COLO668 (cell line): Measurements from ENCODE around the gene SMIM43.
A peak's percentile ranks its signal among the peaks of the same experiment; 100 is the strongest.
"Not testable (repeated sequence)": the region's sequence is repeated elsewhere in the genome, so short reads cannot be mapped to it uniquely, and the experiment has no call there.

Experiments
- DNase-seq: peaks from one replicate; lab custom pipeline; 2025; ENCODE audit not compliant: unreplicated experiment; lab: John Stamatoyannopoulos, UW

Gene SMIM43

DNA sequence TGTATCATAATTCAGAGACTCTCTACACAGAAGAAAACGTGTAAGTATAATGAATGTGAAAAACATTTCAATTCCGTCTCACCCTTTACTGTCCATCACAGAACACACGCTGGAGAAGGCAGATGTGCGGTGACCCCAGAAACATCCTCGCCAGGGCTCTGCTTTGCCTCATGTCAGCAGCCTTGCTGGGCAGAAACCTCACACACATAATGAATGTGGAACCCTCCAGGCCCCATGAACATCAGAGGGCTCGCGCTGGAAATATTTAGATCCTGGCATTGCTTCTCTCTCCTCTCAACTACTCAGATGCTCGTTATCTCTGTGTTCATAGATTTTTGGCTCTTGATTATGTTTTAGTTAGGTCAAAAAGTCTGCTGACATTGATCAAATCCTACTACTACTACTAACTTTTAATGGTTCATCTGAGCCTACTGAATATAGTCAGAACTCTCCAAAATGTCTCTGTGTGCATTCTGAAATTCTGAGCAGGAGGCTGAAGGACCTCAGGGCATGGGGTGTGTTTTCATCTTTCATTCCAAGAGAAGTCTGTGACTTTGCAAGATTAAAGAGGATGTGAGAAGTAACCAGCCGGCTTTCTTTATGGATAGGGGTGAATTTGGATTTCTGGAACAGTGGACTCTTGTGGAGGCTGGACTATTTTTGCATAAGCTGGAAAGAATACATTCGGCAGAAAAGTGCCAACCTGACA, 27.0 kb downstream of the SMIM43 start:
- no peak for DNase-seq

DNA sequence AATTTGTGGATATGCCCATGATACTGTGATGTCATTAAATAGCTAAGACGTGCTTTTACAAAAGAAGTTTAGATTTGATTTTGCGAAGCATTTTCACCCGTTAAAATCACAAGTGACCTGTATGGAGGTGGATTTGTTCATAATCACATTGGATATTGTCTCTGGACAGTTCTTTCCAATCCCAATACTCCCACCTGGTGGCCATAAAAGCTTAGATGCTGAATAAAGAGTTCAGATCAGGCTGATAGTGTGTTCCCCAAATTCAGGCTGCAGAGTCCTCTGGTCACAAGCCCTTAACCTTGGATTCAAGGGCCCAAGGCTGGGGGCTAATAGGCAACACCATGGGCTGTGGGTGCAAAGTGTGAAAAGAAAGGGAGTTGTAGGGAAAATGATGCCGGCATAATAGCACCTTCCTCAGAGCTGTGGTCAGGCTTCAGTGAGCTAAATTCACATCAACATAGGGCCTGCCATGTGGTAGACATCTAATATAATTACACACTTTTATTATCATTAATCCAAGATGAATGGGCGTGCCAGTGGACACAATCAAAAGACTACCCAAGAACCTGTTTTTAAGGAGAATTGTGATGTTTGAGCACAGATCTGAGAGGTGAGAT, 28.1 kb downstream of the SMIM43 start:
- DNase-seq: peak; percentile 14

- no peak for DNase-seq
Observed at GRCh38 chr4:121734571-121734970, 30.4 kb downstream of the SMIM43 start.

DNA sequence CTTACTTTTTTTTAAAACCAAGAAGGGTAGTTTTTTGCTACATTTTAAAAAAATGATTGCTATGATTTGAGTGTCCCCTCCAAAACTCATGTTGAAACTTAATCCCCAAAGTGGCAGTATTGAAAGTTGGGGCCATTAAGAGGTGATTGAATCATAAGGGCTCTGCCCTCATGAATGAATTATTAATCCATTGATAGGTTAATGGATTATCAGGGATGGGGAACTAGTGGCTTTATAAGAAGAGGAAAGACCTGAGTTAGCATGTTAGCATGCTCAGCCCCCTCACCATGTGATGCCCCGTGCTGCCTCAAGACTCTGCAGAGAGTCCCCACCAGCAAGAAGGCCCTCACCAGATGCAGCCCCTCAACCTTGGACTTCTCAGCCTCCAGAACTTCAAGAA, 31.0 kb downstream of the SMIM43 start:
- DNase-seq: no peak

DNA sequence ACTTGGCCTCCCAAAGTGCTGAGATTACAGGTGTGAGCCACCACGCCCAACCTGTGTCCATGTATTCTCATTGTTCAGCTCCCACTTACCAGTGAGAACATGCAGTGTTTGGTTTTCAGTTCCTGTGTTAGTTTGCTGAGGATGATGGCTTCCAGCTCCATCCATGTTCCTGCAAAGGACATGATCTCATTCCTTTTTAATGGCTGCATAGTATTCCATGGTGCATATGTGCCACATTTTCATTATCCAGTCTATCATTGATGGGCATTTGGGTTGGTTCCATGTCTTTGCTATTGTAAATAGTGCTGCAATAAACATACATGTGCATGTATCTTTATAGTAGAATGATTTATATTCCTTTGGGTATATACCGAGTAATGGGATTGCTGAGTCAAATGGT, 35.2 kb downstream of the SMIM43 start:
- not testable (repeated sequence) for DNase-seq

- no peak for DNase-seq
Observed at GRCh38 chr4:121728798-121729226, 36.2 kb downstream of the SMIM43 start.

GRCh38 chr4:121728066-121728465, 36.9 kb downstream of the SMIM43 start:
- no peak for DNase-seq

DNA sequence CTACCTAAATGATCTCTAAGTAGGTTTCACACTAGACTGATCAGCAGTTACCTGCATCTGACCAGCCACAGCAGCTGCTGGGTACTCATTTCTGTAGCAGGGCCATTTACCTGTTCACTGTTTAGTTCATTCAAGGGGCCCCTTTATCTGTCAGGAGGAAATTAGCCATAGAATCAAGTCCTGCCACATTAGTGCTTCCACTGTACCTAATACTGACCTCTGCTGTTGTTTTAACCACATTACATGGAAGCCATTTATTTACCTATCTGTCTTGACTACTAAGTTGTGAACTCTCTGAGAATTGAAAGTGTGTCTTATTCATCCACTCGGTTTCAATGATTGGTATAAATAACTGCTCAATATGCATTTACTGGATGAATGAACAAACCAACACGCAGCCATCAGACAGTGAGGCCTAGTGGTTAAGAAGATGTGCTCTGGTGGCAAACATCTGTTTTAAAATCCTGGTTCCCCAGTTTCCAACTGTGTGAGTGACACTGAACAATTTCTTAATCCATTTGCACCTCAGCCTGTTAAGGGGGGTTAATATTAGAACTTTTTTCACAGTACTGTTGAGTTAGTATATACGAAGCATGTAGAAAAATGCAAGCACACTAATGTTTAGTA, 38.2 kb downstream of the SMIM43 start:
- DNase-seq: no peak

DNA sequence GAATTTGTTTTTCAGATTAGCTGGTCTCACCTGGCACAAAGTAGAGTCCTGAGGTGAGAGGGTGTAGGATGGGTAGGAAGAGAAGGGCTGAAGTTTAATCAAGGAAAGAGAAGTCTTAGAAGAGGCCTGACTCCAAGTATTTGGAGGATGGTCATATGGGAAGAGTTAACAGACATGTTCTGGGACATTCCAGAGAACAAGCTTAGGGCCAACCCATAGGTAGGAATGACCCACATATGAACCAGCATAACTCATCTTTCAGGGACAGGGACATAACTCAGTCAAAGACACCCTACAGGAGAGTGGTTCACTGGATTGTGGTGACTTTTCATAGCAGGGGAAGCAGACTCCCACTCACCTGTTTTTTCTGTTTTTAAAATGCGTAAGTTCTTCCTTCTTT, 40.3 kb downstream of the SMIM43 start:
- no peak for DNase-seq

DNA sequence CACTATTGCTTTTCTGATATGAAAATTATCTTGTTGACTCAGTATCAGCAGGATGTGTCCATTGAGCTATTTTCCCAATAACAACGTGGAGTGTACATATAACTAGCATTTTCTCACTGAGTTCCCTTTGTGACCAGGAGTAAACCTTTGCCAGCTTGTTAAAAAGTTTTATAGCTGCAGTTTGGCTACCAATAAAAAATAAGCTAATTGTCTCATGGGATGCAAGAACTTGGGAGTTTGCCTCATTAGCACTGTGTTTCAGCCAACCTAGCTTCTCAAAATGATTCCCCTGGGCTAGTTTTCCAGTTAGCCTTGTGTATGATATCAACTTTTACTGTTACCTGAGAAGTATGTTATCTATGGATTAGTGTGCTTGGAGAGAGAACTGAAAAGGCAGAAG, 43.3 kb downstream of the SMIM43 start:
- no peak for DNase-seq

GRCh38 chr4:121720109-121720508, 44.9 kb downstream of the SMIM43 start:
- DNase-seq: no peak

DNA sequence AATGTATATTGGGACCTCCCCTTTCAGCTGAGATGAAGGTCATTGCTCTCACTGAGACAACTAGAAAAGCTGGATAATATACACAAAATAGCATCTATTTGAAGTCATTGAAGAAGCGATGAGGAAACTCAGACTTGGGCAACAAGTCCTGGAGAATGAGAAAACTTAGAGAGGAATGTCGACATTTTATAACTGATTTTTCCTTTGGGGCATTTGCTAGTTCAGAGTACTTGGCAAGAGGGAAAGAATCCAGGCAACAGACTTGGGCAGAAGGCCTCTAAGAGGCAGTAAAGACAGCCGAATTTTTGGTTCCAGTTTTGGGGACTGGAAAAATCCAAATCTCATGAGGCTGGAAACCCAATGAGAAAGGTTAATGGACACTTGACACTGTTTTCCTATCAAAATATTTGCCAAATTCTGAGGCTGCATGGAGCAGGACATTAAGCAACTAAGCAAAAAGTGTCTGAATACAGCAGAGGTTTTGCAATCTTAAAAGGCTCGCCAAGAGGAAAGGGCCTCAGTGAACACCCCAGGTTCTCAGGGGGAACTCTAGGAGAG, 47.2 kb downstream of the SMIM43 start:
- DNase-seq: no peak

DNA sequence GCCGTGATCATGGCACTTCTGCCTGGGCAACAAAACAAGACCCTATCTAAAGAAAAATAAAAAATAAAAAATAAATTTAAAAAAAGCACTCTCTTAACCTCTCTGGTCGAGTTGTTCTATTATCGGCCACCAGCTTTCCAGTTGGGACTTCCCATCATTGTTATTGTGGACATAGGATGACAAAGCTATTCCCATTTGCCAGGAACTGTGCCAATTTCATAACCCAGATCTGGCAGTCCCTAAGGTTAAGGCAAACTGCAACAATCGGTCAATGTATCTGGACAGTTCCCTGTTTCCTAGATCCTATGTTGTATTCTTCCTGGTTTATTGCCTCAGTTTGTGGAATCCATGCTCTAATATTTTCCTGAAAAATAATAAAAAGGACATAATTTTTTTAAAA, 50.4 kb downstream of the SMIM43 start:
- no peak for DNase-seq

DNA sequence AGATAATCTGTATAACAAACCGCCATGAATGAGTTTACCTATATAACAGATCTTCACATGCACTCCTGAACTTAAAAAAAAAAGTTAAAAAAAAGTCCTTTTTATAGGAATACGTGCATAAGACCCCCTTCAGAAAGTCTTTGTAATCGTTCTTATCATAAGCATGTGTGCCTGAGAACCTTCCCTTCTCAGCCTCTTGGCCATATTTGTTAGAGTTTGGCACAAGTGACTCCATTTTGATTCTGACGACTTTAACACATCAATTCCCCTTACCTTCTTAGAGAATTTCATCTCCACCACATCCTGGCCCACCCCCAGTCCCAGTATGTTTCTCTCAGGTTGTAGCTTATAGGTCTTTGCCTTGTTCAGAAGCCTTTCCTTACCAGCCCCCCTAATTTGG, 52.2 kb downstream of the SMIM43 start:
- no peak for DNase-seq

- DNase-seq: no peak
Observed at GRCh38 chr4:121712001-121712651, 52.8 kb downstream of the SMIM43 start.

GRCh38 chr4:121711263-121712000, 53.5 kb downstream of the SMIM43 start:
- peak; percentile 38 for DNase-seq

DNA sequence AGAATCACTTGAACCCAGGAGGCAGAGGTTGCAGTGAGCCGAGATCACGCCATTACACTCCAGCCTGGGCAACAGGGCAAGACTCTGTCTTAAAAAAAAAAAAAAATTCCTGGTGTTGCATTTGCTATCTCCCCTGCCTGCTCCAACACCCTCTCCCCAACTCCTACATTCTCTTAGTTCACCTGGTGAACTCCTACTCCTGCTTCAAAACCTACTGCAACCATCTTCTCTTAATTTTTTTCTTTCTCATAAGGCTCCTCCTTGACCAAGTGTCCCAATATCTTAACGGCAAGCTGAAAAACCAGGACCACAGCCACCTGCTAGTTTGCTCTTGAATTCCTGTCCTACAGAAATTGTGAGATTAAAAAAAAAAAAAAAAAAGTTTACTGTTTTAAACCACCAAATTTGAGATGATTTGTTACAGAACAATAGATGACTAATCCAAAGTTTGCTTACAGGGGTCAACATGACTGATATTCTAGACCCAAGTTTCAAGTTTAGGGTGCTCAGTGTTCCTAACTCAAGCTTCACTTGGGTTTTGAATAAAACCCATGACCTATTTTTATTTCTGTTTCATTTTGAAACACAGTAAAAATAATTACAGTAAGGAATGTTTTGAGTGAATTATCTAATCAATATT, 55.1 kb downstream of the SMIM43 start:
- DNase-seq: no peak
